ENCODE measurements around the gene PRDM16.
A peak's percentile ranks its signal among the peaks of the same experiment; 100 is the strongest.

PRDM16 gene

DNA sequence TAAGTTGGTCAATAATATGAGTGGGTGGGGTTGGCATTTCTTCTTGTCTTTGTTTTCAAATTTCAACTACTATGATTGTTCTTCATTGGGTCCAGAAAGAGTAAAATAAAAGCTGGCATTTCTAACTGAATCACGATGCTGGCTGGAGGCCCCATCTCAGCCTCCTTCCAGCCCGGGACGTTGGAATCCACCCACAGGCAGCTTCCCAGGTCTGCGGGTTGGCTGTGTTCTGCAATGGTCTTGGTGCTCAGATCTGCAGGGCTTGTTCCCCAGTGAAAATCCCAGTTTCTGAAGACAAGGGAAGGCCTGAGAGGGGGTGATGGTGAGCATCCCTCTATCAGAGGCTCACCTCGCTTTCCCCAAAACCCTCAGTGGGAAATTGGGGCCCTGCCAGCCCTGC is 330.7 kb downstream of the PRDM16 start:
- no peak for DNase-seq (ENCODE audit: low read depth)
- no peak overlapping the region for H3K4me3 ChIP-seq (ENCODE audit: low read depth, low read length)
- no peak for TF ChIP-seq CTCF (conservative IDR thresholded peaks at IDR 0.05; ENCODE audit: low read depth, low read length)

- no peak overlapping the region for H3K4me3 ChIP-seq (ENCODE audit: low read depth, low read length)
- TF ChIP-seq CTCF (conservative IDR thresholded peaks at IDR 0.05; ENCODE audit: low read depth, low read length), result no peak
- no peak for DNase-seq (ENCODE audit: low read depth)
These were observed 332.7 kb downstream of the PRDM16 start for GRCh38 chr1:3401585-3402257.

- no peak for DNase-seq (ENCODE audit: low read depth)
- no peak for TF ChIP-seq CTCF (conservative IDR thresholded peaks at IDR 0.05; ENCODE audit: low read depth, low read length)
- no peak overlapping the region for H3K4me3 ChIP-seq (ENCODE audit: low read depth, low read length)
These were observed 333.4 kb downstream of the PRDM16 start for GRCh38 chr1:3402258-3403010.

DNA sequence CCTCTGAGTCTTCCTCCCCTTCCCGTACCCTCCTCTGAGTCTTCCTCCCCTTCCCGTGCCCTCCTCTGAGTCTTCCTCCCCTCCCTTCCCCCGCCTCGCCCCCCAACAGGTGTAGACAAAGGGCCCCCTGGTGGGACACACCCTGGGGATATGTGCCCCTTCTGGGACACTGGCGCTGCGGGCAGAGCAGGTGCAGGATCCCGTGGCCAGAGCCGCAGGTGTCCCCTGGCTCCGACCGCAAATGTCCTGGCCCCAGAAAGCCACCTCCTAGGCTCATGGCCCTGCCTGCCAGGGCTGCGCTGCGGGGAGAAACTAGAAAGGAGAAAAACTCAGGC is 334.0 kb downstream of the PRDM16 start:
- DNase-seq (ENCODE audit: low read depth), result no peak
- no peak overlapping the region for H3K4me3 ChIP-seq (ENCODE audit: low read depth, low read length)
- no peak for TF ChIP-seq CTCF (conservative IDR thresholded peaks at IDR 0.05; ENCODE audit: low read depth, low read length)

DNA sequence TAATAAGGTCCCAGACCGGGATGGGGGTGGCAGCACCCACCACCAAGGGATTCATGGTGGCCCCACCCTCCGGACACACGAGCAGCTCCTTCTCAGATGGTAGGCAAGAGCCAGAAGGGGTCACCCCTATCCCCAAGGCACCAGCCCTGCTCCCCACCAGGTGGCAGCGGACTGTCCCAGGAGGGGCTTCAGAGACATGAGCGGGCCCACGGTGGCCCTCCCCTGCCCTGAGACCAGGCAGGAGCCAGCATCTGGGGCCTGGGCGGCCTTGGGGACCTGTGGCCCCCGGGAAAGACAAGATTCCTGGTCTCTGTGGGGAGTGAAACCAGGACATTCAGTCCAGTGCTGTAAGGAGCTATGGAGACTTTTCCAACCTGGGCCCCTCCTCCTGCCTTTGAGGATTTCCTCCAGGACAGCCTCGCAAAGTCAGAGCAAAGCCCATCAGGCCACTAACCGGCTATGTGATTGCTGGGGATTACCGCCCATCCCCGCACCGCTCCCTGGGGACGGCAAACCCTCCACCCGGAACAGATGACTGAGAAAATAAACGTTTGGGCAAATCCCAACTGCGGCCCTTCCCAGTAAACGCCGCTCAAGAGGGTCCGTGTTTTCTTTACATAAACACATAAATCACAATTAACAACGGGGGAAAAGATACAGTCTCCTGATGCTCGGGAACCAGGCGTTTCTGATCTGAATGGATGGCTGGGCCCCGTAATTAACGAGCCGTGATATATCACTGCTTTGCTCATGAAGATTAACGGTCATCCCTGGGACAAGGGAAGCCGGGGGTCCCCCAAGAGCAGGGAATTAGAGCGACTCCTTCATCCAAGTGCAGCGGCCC is 334.6 kb downstream of the PRDM16 start:
- H3K4me3 ChIP-seq (ENCODE audit: low read depth, low read length), result no peak overlapping the region
- TF ChIP-seq CTCF (conservative IDR thresholded peaks at IDR 0.05; ENCODE audit: low read depth, low read length), result peak; percentile 42
- DNase-seq (ENCODE audit: low read depth), result no peak

- TF ChIP-seq CTCF (conservative IDR thresholded peaks at IDR 0.05; ENCODE audit: low read depth, low read length), result no peak
- no peak overlapping the region for H3K4me3 ChIP-seq (ENCODE audit: low read depth, low read length)
- no peak for DNase-seq (ENCODE audit: low read depth)
These were observed 335.3 kb downstream of the PRDM16 start for GRCh38 chr1:3404301-3404700.

Measured in choroid plexus epithelial cell (primary cell).